Stimulated activated CD4-positive, alpha-beta T cell treated with anti-CD3 and anti-CD28 coated beads, Interleukin-1b, Interleukin-23, amount 100 ng/mL, for 4 hours (primary cell): Measurements from ENCODE around the gene UPK1B.
"Not testable (repeated sequence)": the region's sequence is repeated elsewhere in the genome, so short reads cannot be mapped to it uniquely, and the experiment has no call there.

ENCODE experiments used
- DNase-seq, 2 donors: peaks; one replicate each; pipeline ENCODE4 v3.0.0-alpha.2; 2020; ENCODE audit warnings: low read depth in 2 of 2

UPK1B gene

DNA sequence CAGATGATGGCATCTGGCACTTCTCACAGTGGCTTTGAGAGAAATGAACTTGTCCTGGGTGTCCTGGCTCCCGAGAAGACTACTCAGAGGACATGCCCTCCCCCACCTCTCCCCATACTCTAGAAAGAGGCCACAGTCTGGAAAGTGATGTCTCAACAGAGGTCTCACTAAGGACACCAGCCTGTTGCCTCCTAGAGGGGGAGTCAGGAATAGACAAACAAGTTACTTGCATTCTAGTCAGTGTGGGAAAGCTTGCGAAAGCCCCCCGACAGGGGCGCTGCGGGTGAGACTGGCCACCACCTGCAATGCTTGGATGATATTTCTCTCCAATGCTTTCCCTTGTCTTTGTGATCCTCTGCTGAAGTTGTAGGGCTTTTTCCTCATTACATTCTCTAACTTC, 50.1 kb downstream of the UPK1B start:
- DNase-seq: no peak

DNA sequence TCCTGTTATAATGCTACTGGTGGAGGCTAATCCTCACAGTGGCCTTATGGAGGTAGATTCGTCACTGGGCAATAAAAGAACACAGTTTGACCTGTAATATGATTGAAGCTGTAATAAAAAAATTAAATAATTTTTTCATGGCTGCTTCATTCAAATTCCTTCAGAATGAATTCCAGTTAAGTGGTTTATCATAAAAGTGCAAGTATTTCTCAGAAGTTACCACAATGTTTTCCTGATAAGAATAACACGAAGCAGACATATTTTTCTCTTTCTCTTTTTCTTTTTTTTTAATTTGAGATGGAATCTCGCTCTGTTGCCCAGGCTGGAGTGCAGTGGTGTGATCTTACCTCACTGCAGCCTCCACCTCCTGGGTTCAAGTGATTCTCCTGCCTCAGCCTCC, 51.7 kb downstream of the UPK1B start:
- no peak for DNase-seq

DNA sequence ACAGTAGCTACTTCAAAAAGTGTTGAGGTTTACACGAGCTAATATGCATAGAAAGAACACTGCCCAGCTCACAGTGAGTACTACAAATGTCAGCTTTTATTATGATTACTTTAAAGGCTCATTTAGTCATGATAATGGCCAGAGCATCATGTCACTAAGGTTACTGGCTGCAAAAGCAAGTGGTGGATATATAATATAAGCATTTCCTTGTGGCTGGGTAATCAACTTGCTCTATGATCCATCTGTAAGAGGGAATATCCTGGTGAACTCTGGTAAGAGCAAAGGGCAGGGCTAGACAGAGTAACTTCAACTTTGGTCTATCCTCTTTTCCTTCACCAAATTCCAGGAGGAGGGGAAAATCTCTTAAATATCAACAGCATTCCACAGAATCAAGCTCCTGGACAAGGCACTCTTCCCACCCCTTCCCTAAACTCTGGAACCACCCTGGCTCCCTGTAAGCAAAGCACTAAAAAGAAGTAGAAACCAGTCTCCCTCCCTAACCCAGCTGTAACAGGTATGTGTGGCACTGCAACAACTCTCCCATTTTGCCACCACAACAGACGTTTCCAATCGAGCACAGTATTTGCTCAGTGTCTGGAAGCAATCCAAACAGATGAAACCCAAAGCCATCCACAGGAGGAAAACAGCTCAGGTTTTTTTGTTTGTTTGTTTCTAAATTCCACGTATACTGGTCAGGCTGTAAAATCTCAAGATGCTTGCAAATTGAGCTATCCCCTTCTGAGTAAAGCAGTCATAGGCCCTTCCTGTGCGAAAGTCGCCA, 53.9 kb downstream of the UPK1B start:
- no peak for DNase-seq

GRCh38 chr3:119228373-119229145, 55.2 kb downstream of the UPK1B start:
- DNase-seq: no peak

DNA sequence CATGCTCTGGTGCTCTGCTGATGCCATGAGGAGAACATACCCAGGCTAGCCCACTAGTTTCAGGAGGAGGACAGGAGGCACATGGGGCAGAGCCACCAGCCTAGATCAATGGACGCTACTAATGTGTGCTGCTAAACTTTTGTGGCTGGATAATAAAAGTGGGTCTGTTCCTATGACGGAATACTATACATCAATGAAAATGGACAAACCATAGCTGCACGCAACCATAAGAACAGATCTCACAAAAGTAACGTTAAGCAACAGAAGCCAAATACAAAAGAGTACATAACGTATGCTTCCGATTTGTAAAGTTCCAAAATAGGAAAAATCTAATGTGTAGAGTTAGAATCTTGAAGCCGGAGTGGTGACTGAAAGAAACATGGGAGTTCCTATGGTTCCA, 55.8 kb downstream of the UPK1B start:
- DNase-seq: no peak

DNA sequence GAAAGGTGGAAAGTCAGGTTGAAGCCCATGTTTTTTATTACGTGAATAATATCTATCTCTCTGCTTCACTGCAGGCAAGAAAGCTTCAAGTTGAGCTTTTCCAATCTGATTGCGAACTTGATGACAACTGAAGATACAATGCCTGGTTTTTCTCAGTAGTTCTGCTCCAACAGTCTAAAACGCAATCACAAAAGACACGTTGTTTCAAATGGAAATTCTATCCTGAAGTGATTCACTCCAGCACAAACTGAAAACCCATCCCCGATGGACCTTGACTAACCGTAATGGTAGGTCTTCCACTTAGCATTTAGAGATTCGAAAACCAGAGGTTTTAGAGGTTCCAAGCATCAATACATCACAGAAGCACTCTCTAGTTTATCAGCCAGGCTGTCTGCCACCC, 56.7 kb downstream of the UPK1B start:
- DNase-seq: no peak

DNA sequence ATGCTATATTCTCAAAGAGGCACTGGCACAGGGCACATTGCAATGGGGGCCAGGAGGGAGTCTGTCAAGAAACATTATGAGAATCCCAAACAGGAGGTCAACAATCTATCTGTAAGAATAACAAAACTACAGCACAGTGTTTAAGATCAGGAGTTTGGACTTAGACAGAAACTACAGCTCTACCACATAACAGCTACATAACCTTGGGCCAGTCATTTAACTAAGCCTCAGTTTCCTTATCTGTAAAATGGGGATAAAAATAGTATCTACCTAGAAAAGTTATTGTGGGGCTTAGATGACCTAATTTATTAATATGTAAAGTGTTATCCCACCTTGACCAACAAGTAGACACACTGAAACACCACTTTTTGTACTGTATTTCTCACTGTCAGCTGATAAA, 57.3 kb downstream of the UPK1B start:
- no peak for DNase-seq

DNA sequence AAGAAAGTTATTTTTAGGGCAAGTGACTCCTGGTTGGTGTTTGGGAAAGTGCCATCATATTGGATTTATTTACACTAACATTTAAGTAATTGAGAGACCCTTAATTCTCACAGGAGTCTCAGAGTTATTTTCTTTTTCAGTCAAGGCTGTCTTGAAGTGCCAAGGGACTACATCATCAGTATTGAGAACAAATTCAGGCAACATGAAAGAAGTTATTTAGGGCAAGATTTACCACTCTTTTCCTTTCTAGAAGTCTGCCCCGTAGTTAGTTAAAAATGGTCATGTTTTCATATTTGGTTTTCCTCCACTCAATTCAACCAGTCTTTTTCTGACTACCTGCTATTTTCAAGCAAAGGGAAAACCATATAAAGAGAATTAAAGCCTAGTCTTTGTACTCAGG, 61.2 kb downstream of the UPK1B start:
- DNase-seq: no peak

DNA sequence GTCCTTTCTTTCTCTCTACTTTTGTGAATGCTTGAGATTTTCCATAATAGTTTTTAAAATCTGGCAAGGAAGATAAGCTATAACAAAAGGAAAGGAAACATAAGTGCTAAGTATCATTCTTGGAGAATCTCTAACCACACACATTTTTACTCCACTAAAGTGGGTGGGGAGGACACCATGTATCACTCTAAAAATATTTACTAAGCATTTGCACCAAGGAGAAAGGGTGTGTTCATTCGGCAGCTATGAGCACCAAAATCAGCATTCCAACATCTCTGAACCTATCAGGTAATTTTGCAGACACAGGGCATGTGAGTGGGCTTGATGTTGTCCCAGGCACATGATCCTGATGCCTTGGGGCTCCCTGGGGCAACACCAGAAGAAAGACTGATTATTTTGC, 61.8 kb downstream of the UPK1B start:
- no peak for DNase-seq

GRCh38 chr3:119236756-119237155, 63.4 kb downstream of the UPK1B start:
- no peak for DNase-seq

GRCh38 chr3:119237299-119237698, 63.9 kb downstream of the UPK1B start:
- DNase-seq: no peak

DNA sequence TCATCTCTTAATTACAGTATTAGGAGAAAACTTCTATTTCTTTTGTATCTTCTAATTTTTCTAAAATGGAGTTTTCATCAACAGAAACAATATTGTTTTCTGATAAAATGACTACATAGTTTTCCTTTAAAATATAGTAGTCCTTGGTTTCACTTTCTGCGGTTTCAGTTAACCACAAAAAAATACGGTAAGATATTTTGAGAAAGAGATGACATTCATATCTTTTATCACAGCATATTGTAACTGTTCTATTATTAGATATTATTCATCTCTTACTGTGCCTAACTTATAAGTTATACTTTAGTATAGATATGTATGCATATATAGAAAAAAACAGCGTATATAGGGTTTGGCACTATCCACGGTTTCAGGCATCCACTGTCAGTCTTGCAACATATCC, 65.0 kb downstream of the UPK1B start:
- DNase-seq: no peak

DNA sequence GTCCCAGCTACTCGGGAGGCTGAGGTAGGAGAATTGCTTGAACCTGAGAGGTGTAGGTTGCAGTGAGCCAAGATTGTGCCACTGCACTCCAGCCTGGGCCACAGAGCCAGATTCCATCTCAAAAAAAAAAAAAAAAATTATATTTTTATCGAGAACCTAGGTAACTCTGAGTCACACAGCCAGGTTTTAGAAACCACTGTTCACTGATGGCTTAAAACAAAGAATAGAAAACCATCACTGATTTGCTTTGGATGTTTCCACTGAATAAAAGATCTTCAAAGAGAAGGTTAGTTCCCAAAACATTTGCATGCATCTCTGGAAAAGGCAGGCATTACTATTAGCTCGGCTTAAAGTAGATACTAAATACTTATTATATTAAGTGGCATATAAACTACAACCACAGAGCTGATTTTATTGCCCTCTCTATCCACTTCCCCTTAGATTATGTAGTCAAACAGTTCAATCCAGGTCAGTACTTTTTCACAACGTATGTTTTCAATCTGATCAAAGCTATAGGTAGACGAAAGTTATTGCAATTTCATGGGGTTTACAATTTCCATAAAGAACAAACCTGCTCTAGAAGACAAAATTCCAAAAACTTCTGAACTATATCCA, 65.9 kb downstream of the UPK1B start:
- no peak for DNase-seq

GRCh38 chr3:119240101-119240590, 66.7 kb downstream of the UPK1B start:
- no peak for DNase-seq

DNA sequence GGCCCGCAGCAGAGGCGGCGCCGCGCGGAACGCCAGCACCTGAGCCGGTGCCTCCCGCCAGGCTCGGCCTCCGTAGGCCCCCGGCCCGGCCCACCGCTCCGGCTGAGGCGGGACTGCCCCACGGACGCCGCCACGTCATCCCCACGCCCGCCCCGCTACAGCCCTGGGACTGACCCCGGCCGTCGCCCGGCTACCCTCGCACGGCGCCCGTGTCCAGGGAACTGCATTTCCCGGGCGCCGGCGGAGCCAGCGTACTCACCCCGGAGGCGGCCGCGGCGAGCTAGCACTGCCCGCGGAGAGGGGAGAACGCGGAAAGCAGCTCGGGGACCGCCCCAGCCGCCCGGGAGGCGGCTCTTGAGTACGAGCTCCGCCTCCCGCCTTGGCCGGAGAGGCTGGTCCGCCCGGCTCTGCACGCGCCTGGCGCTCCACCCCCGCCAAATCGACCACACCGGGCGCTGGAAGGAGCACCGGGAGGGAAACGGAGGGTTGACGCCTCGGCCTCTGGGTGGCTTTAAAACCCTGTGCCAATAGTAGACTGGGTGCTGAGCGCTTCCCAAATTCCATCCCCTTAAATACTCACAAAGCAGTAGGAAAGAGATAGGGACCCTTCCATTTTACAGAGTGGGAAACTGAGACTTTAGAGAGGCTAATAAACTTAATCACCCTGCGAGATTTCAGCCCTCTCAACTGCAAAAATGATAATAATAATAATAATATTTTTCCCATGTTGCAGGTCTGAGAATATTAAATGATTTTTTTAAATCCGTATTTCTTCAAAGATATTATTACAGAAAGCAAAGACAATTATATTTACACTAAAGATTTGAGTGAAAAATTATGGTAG, 67.4 kb downstream of the UPK1B start, which contains the start of gene B4GALT4:
Gene B4GALT4 (minus strand): TSS at position 288 of the 844 bp plus-strand sequence. CDS start 10,779 bp downstream, outside the sequence.
- DNase-seq: peak; percentile 45 to 63

DNA sequence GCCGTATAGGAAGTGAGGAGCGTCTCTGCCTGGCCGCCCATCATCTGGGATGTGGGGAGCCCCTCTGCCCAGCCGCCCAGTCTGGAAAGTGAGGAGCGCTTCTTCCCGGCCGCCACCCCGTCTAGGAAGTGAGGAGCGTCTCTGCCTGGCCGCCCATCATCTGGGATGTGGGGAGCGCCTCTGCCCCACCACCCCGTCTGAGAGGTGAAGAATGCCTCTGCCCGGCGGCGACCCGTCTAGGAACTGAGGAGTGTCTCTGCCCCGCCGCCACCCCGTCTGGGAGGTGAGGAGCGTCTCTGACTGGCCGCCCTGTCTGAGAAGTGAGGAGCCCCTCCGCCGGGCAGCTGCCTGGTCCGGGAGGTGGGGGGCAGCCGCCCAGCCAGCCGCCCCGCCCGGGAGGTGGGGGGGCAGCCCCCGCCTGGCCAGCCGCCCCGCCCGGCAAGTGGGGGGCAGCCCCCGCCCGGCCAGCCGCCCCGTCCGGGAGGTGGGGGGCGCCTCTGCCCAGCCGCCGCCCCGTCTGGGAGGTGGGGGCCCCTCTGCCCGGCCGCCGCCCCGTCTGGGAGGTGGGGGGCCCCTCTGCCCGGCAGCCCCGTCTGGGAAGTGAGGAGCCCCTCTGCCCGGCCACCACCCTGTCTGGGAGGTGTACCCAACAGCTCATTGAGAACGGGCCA, 69.1 kb downstream of the UPK1B start:
- DNase-seq: not testable (repeated sequence)

DNA sequence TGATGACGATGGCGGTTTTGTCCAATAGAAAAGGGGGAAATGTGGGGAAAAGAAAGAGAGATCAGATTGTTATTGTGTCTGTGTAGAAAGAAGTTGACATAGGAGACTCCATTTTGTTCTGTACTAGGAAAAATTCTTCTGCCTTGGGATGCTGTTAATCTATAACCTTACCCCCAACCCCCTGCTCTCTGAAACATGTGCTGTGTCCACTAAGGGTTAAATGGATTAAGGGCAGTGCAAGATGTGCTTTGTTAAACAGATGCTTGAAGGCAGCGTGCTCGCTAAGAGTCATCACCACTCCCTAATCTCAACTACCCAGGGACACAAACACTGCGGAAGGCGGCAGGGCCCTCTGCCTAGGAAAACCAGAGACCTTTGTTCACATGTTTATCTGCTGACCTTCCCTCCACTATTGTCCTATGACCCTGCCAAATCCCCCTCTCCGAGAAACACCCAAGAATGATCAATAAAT, 69.7 kb downstream of the UPK1B start:
- DNase-seq: not testable (repeated sequence)

- no peak for DNase-seq
Measured at GRCh38 chr3:119243712-119244111, 70.3 kb downstream of the UPK1B start.

DNA sequence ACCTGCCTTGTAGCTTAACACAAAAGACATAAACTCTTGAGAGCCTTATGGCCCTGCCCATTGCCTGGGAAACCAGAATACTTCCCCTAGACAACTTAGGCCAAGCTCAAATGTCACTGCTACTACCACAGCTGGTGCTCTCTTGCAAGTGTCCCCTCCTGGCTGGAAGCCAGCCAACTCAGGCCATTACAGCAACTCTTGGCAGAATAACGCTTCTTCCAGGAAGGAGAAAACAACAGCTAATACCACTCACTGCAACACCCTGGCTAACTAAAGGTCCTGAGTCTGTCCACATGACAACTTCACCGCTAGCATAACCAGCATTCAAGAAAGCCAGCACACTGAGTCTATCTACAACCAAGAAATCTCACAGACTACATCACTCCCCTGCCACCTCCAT, 72.4 kb downstream of the UPK1B start:
- DNase-seq: no peak
